Measurements from ENCODE around the gene SMCO2.

The SMCO2 gene

DNA sequence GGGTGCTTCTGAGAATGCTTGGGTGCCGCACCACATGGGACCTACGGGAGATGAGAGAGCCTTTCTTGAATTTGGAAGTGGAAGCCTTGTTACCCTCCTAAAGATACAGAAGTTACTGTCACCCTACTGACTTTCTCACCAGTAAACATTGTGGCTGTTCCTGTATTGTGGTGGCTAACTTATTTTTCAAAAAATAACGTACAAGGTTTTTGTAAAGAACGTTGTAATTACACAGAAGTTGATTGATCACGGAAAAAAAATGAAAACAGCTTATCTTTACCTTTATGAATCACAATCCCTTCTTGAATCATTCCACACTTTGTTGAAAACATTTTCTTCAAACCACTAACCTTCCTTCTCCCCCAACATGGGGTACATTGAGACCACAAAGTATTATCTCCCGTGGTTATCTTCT, 55.5 kb downstream of the SMCO2 start:
- peak; percentile 70 for DNase-seq

DNA sequence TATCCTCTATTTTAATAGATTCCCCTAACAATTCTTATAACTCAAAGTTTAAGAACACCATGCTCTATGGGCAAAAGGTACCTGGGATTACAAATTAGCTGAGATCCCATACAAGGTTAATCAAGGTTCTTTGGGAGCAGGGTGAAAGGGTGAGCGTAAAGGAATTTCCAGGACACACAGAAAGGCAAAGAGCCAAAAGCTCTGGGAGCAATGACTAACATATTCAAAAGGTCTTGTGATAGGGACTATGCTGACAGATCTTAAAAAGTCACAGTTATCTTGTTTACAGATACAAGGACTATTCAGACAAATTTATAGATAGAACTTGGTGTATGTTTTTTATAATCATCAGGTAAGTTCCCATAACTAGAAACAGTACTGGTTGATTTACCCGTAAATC, 58.0 kb downstream of the SMCO2 start:
- DNase-seq: no peak

GRCh38 chr12:27505109-27505508, 58.6 kb downstream of the SMCO2 start:
- DNase-seq: no peak

- no peak for DNase-seq
Measured at GRCh38 chr12:27505761-27506160, 59.2 kb downstream of the SMCO2 start.

DNA sequence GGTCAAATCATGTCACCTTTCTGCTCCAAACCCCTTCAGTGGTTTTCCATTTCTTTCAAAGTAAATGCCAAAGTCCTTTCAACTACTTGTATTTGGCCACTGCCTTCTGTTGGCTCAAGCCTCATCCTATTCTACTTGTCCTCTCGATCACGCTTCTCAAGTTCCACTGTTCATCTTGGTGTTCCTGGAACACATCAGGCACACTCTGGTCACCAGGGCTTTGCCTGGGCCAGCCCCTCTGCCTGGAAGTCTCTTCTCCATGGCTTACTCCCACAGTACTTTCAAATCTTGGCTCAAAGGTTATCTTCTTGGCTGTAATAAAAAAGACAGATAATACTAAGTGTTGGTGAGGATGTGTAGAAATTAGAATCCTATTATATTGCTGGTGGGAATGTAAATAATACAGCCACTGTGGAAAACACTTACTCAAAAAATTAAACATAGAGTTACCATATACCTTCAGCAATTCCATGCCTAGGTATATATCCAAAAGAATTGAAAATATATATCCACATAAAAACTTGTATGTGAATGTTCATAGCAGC, 60.2 kb downstream of the SMCO2 start:
- no peak for DNase-seq

DNA sequence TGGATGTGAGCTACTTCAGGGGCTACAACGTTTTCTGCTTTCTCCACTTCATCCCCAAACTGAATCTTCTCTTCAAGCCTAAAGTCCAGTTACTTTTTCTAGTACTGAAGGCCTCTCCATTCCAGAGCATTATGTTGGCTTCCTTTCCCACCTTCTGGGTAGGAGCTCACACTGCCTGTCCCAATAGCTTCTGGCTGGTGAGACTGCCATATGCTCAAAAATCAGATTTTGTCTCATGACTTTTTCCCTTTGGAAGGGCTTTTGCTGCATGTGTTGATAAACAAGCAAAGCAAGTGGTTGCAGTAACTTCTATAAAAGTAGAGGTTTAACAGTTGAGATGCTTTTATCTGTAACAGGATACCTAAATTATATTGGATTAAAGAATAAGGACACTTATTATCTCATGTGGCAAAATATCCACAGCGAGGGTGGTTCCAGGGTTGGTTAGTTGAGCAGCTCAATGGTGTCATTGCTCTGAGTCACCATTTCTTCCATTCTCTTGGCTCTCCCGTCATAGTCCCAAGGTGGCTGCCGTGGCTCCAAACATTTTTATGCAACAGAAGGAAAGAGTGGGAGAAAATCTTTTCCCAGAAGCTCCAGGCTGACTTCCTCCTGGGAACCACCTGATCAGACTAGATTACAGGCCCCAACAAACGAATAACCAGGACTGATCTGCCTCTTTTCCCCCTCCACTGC, 62.3 kb downstream of the SMCO2 start:
- no peak for DNase-seq

DNA sequence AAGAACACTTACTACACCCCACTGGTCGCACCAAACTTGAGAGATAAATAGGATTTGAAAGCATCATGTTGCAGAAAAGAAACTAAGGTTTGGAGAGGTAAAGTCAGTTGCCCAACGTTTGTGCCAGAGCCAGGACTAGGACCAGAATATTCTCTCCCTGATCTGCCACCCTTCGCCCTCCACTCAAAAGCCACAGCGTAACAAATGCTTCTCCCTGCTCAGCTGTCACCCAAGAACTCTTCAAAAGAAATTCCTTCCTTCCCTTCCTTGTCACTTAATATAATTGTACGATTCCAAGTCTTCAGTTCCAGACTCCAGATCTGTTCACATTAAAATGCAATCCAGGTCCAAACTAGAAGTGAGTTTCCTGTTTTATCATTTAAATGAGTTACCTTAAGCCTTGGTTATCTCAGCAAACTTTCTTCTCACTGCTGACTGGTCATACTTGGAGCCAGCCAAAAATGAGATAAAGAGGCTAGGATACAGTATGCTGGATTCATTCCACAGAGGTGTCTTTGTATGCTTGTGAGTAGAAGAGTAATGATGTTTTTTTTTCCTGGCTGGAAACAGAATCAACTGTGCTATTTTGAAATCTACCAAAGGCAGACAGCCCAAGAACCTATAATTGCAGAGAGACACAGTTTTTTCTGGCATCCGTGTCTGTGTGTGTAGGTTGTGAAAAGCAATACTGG, 64.6 kb downstream of the SMCO2 start:
- no peak for DNase-seq

DNA sequence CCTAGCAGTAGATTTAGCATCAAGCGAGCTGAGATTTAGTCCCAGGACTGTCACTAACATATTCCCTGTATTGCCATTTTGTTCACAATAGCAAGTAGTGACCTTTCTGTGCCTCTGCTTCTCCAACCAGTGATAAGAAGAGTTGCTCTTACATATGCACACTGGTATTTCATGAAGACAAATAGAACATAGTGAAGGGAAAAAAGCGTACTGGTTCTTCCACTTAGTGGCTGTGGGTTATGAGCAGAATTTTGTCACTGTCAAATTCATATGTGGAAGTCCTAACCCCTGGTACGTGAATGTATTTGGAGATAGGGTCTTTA, 65.1 kb downstream of the SMCO2 start:
- DNase-seq: no peak

GRCh38 chr12:27513155-27513824, 66.8 kb downstream of the SMCO2 start:
- no peak for DNase-seq

DNA sequence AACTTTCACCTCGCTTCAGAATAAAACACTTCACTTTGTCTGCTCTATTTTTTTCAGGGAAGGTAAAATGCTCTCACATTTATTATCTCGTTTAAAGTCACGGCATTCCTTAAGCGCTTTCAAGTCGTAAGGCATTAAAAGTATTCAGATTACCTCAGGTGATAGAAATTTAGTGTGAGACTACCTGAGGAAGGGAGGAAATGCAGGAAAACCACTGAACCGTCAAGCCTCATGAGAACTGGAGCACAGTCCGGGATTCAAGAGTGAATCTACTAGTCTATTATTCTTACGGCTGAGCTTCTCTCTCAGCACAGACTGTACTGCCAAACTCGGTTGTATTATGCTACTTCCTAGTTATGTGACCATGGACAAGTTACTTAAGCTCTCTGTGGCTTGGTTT, 69.1 kb downstream of the SMCO2 start:
- no peak for DNase-seq

- DNase-seq: no peak
Measured at GRCh38 chr12:27516625-27517024, 70.1 kb downstream of the SMCO2 start.

- DNase-seq: no peak
Measured at GRCh38 chr12:27517546-27517945, 71.0 kb downstream of the SMCO2 start.

DNA sequence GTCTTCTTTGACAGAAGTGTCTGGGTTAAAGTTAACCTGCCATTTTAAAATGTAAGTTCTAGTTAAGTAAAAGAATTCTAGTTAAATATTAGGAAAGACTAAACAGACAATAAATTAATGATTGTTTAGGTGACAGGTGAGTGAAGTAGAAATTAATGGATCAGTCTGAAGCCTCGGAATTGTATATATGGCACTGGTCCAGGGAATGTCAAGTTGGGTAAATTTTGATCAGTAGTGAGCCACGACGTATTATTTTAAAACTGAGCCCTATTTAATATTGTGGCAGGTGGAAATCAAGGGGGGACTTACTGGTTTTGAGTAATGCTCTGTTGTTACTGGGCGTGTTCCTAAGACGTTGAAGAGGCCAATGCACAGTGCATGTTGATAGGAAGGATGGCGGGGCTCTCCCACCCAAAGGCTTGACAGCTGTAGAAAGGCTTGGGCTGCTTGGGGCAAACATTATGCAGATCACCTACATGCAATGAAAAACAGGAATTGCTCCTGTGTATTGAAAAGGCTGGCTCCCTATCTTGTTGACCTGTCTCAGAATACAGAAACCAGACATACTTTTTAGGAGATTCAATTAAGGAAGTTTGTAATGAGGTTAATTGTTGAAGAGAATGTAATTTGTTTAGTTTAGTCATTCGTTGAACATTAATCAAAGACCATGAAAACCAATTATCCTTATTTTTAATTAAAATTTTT, 71.6 kb downstream of the SMCO2 start:
- DNase-seq: no peak

DNA sequence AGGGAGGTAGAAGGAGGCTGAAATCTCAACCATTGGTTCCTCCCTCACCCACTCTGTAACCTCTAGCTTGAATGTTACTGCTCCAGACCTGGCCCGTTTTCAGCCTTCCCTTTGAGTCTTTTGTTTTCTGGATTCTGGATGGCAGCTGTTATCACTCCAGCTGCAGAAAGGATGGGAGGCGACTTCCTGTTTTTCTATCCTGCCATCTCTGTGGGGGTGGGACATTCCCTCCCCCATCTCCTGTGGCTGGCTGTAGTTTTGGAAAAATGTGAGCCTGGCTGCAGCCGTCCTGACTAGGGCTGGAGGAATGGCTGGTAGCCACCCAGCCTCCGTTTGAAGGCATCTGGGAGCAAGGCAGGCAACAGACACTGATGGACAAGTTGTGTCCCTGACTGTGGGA, 74.5 kb downstream of the SMCO2 start:
- DNase-seq: no peak

GRCh38 chr12:27521981-27522380, 75.4 kb downstream of the SMCO2 start:
- no peak for DNase-seq

DNA sequence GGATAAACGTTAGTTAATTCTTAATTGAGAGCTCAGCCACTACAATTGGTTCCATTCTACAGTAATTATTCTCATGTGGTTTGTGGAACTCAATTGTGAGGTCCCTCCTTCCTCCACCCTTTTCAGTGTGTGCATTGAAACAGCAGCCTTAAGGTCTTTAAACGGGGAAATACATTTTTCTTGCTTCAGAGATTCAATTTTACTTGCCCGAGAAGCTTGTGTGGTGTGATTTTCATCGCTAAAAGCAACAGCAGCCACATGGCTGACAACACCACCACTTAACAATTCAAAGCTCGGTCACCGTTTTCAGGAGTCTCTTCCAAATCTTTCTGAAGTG, 76.7 kb downstream of the SMCO2 start:
- peak; percentile 13 for DNase-seq

- peak; percentile 99 for DNase-seq
Measured at GRCh38 chr12:27523642-27524493, 77.3 kb downstream of the SMCO2 start, which contains the start of gene PPFIBP1. TSS of gene PPFIBP1 (plus strand) at chr12:27524206. CDS start at chr12:27633397, 109,191 bp downstream.

DNA sequence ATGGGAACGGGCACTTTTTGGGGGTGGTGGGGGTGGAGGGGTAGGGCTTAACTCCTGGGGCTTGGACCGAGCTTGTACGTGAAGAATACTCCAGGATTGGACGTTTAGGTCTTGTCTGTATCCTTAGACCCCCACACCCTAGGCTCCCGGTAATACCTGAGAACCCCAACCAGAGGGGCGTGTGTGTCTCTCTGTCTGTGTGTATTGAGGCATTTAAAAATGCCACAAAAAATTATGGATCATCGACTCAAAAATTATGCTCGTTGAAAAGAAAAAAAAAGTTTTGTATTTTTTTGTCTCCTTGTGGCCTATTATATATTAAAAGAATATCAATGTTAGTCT, 77.9 kb downstream of the SMCO2 start:
- no peak for DNase-seq

DNA sequence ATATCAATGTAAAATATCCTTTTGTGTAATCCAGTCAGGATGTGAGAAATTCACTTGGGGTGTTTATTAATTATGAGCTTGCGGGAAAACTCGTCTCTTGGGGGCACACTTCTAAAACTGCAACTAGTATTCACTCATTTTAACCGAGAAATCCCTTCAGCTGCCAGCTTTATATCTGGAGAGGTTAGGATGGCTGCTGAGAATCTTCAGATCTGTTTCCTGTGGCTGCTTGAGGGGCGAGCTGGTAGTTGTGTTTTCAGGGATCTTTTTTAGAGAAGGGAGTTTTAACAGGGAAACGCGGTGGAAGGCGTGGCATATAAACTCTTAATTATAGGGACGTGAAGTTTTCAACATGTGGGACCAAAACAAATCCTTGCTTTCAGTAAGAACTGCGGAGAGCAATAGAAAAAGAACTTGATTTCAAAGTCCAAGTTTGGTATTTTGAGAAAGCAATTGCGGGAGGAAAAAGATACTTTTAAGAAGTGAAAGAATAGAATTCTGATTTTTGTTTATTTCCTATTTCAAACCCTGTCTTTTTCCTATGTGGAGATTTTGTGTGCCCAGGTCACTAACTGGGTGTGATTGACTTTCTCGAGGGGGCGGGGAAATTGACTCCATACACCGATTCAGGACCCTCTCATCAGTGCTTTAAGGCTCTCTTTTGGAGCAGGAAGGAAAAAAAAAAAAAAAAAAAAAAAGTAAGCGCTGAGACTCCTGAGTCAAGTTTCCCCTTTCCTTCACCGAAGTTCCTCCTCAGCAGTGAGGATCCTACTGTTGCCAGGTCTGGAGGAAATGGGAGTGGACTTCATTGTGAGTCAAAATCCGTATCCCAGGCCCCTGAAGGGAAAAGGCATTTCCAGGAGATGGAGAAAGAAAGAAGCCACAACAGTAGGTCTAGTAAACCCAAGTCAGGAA, 78.6 kb downstream of the SMCO2 start:
- DNase-seq: no peak

GRCh38 chr12:27527512-27527911, 81.0 kb downstream of the SMCO2 start:
- no peak for DNase-seq

GRCh38 chr12:27528788-27529187, 82.3 kb downstream of the SMCO2 start:
- DNase-seq: no peak
